Mucosa of descending colon (tissue), 3 donors: Measurements from ENCODE around the gene NOL11. TPM values are rescaled to one million over a fixed set of nuclear protein-coding genes. Genes with fewer than 3 reads are reported as not detected.

ENCODE experiments used
- ATAC-seq: fragments of 200-7000 bp; cut with Tn5 transposase; one replicate; pipeline ENCODE4 v1.9.1; 2020; ENCODE audit warnings: mild to moderate bottlenecking, moderate library complexity
- DNase-seq, 3 donors: peaks; one replicate each; pipeline ENCODE4 v3.0.0-alpha.2; 2020
- H3K36me3 ChIP-seq: fragments of 200-600 bp; one replicate; pipeline ENCODE4 v1.8.0; 2021; ENCODE audit warnings: low read depth, mild to moderate bottlenecking
- H3K4me1 ChIP-seq: fragments of 200-600 bp; one replicate; pipeline ENCODE4 v1.8.0; 2021; ENCODE audit warnings: low read depth, mild to moderate bottlenecking
- H3K4me3 ChIP-seq: fragments of 200-600 bp; one replicate; pipeline ENCODE4 v1.8.0; 2021; ENCODE audit warnings: mild to moderate bottlenecking
- H3K9me3 ChIP-seq: fragments of 200-600 bp; one replicate; pipeline ENCODE4 v1.8.0; 2021; ENCODE audit warnings: mild to moderate bottlenecking
- intact Hi-C, 2 donors: fragments of 100-400 bp; cut with DNase I in 1 of 2; cut with micrococcal nuclease in 1 of 2; formaldehyde crosslinking; loops; one replicate each; pipeline versions ENCODE4 v1.11.0 to v1.11.1; 2022; cut with DNase I, micrococcal nuclease
- total RNA-seq, 3 donors: library from RNA; stranded (reverse); fragmentation: NEBNext Ultra II Directional in 2 of 3; extraction: Animal tissue kit (Norgen Biotek cat#: 25700) in 2 of 3; gene quantifications; one replicate each; pipeline versions ENCODE4 v1.2.1 to v1.2.4, GENCODE V29; 2021 to 2023
- TF ChIP-seq, protein P1 (sequence below): fragments of 200-600 bp; IDR thresholded peaks from one replicate; pipeline ENCODE4 v1.8.0; 2022; ENCODE audit warnings: antibody characterized with exemption, mild to moderate bottlenecking
- donor health status: DM: no; HTN: no; CAD: no; lungs with moderate emphysema.
- donor health status: DM: no; HTN: no; CAD: no.
- donor health status: DM: no; HTN: yes; CAD: no.

NOL11 gene
- total RNA-seq, 3 donors from 2014 or later = 34.9 to 37.1 (median 35.1) TPM

- ATAC-seq = no peak
- Histone ChIP-seq H3K4me1 (no peaks in the 10 kb centered on the region), H3K36me3 (no peaks in the 10 kb centered on the region), H3K4me3 (no peak overlapping the region), H3K9me3 (no peaks in the 10 kb centered on the region)
- TF ChIP-seq, protein P1, sequence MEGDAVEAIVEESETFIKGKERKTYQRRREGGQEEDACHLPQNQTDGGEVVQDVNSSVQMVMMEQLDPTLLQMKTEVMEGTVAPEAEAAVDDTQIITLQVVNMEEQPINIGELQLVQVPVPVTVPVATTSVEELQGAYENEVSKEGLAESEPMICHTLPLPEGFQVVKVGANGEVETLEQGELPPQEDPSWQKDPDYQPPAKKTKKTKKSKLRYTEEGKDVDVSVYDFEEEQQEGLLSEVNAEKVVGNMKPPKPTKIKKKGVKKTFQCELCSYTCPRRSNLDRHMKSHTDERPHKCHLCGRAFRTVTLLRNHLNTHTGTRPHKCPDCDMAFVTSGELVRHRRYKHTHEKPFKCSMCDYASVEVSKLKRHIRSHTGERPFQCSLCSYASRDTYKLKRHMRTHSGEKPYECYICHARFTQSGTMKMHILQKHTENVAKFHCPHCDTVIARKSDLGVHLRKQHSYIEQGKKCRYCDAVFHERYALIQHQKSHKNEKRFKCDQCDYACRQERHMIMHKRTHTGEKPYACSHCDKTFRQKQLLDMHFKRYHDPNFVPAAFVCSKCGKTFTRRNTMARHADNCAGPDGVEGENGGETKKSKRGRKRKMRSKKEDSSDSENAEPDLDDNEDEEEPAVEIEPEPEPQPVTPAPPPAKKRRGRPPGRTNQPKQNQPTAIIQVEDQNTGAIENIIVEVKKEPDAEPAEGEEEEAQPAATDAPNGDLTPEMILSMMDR = no peak
- intact Hi-C loops = loop anchor here in 1 of 2 donors (10.0 kb wide), 1 partner anchor 311 kb away; the partner anchor contains the start of gene PITPNC1
- no peak for DNase-seq
Observed at GRCh38 chr17:67685351-67685750, 32.4 kb upstream of the NOL11 start.

GRCh38 chr17:67686241-67686640 is 31.5 kb upstream of the NOL11 start:
- intact Hi-C loops = loop anchor here in 1 of 2 donors (10.0 kb wide), 1 partner anchor 311 kb away; the partner anchor contains the start of gene PITPNC1
- H3K36me3 ChIP-seq = no peaks in the 10 kb centered on the region
- H3K4me3 ChIP-seq = no peak overlapping the region
- ATAC-seq (no peak), DNase-seq (no peak)
- no peaks in the 10 kb centered on the region for H3K4me1 ChIP-seq
- TF ChIP-seq, protein P1 = no peak
- H3K9me3 ChIP-seq = no peaks in the 10 kb centered on the region

DNA sequence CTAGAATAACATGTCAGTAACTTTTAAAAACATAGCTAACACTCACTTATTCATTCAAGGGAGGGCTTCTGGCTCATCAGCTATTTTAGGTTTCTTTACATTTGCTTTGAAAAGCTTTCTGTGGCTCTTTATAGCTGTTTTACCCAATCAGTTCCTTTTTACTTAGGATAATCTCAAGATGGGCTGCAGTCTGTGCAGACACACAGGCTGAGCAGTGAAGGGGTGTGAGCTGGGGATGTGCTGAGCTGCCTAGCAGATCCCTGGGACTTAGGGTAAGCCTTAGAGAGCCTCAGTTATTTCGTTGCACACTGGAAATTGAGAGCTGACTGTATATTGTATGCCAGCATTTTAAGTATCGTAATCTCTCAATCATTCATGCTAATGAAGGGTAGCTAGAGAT is 30.2 kb upstream of the NOL11 start:
- intact Hi-C loops = loop anchor here in 1 of 2 donors (10.0 kb wide), 1 partner anchor 313 kb away; the partner anchor contains the start of gene PITPNC1
- DNase-seq (no peak), ATAC-seq (no peak)
- no peak overlapping the region for H3K4me3 ChIP-seq
- no peaks in the 10 kb centered on the region for H3K36me3 ChIP-seq
- no peaks in the 10 kb centered on the region for H3K9me3 ChIP-seq
- H3K4me1 ChIP-seq = no peaks in the 10 kb centered on the region
- TF ChIP-seq, protein P1 = no peak

GRCh38 chr17:67689534-67690177 is 28.1 kb upstream of the NOL11 start:
- Histone ChIP-seq H3K9me3 (no peaks in the 10 kb centered on the region), H3K4me3 (no peak overlapping the region), H3K4me1 (no peaks in the 10 kb centered on the region), H3K36me3 (no peaks in the 10 kb centered on the region)
- intact Hi-C loops = loop anchor here in 1 of 2 donors (10.0 kb wide), 1 partner anchor 315 kb away; the partner anchor contains the start of gene PITPNC1
- TF ChIP-seq, protein P1 = peak; percentile 46
- ATAC-seq (peak; percentile 67), DNase-seq (peak in 1 of 3 donors; percentile 82)

- H3K36me3 ChIP-seq = no peaks in the 10 kb centered on the region
- no peak overlapping the region for H3K4me3 ChIP-seq
- intact Hi-C loops = no loop called here
- no peak for DNase-seq
- TF ChIP-seq, protein P1 = no peak
- H3K4me1 ChIP-seq = no peaks in the 10 kb centered on the region
- no peak for ATAC-seq
- H3K9me3 ChIP-seq = no peaks in the 10 kb centered on the region
Observed at GRCh38 chr17:67693811-67694210, 23.9 kb upstream of the NOL11 start.
